GM18498 (cell line): ENCODE data around the gene GRIN2A.

Experiments
- ATAC-seq: cut with Tn5 transposase; IDR thresholded peaks from one replicate; pipeline ENCODE4 v1.9.1; 2021; ENCODE audit warnings: mild to moderate bottlenecking, moderate library complexity; ENCODE audit not compliant: unreplicated experiment

The GRIN2A gene

GRCh38 chr16:10090816-10091215 is 91.4 kb downstream of the GRIN2A start:
- ATAC-seq, result no peak

DNA sequence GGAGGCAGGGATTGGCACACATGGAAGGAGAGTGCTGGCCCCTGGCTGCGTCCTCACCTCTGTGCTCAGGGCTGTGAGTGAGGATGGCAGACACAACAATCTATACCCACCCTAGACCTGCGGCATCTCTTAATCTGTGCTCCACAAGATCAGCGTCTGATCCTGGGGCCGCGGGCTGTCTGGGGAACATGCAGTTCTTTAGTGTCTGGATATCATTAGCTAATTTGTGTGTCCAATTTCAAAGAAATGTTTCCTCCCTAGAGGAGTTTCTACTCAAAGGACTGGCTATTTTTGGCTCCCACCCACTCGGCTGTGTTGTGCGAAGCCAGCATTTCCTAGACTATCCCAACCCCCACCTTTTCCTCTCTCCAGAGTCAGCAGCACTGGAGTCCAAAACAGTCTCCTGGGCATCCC is 93.8 kb downstream of the GRIN2A start:
- no peak for ATAC-seq

- no peak for ATAC-seq
Observed at GRCh38 chr16:10087151-10087550, 95.1 kb downstream of the GRIN2A start.

- ATAC-seq, result no peak
Observed at GRCh38 chr16:10086620-10087019, 95.6 kb downstream of the GRIN2A start.

DNA sequence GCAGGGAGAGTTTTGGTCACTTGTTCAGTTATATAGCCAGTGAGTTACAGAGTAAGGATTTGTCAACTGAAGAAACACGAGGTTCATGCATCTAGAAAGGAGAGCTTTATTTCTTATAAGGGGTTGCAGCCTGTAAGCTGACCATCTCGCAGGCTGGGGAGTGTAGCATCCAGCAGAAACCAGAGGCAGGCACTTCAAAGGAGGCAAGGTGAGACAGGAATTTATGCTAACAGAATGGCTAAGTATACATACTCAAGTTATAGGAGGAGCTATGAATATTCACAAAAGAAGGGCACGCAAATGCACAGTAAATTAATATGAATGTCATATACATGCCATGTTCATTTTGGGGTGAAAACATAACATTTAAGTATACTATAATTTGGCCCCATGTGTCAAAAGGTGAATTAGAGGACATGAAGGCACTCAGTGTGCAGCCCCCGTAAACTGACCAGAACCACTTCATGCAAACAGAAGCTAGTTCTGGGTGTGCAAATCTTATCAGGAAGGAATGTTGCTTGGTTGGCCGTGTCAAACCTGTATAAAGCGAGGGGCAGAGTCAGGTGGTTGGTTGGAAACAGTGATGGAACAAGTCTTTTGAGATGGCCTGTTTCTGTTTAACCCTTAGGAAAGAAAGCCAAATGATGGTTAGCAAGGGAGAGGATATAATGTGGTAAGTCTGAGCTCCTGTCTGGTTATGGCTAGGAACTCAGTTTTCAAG is 97.0 kb downstream of the GRIN2A start:
- ATAC-seq, result no peak

DNA sequence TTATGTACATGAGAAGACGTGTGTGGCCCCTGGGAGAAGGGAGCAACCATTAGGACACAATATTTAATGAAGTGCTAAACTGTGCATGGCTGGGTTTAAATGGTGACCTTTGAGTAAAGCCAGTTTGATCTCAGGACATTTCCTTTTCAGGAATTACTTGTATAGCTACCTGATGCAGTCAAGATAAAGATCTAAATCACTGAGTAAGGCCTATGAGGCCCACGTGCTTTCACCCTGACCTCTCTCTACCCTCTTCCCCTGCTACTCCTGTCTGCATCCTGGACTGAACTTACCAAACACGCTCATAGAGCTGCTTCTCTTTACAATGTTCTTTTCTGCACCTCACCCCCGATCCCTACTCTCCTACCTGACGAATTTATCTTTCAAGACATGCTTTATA is 98.9 kb downstream of the GRIN2A start:
- no peak for ATAC-seq

DNA sequence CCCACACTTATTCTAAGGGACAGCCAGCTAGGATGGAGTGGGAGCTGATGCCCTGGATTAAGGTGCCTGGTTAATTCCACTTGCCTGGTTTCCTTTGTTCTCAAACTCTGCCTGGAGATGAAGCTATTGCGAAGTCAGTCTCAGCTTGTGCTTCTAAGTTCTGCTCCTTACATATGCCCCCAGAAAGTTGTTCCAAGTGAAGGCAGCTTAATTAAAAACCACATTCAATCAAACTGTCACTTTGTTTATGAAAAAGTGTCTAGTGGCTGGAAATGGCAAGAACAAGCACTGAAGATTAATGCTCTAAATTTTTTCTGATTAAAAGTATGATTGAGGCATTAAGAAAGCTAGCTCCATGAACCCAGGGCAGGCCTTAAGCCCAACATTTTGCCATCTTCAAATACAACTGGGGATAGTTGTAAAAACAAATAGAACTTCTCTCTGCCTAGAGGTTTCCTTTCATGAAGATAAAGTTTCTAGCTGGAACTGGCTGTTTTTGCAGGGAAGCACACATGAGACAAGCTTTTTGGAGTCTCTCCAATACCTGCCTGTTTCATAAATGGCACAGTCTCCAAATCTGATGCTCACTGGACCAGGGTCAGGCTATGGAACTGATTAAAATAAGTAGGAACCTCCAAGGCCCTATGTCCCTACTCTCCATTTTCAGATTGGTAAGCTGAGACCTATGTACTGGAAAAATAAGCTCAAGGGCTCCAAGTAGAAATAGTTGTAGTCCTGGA is 100.9 kb downstream of the GRIN2A start:
- ATAC-seq, result no peak

GRCh38 chr16:10080051-10080772 is 102.0 kb downstream of the GRIN2A start:
- no peak for ATAC-seq

DNA sequence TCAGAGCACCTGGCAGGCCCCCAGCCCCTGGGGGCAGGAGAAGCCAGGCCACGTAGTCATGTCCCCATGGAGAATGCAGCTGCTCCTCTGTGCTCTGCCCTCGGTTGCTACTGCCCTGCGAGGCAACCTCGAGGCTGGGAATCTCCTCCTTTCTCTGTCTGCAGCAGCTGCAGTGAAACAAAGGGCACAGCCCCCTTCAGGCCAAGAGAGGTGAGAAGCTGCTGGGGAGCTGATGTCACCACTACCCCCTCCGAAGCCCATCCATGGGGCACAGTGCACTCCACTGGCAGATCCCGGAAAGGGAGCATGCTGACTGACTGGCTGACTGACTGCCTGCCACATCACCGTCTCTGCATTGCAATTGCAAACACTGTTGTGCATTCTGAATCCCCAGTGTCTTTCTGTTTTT is 103.7 kb downstream of the GRIN2A start:
- ATAC-seq, result no peak

- ATAC-seq, result no peak
Observed at GRCh38 chr16:10077861-10078260, 104.4 kb downstream of the GRIN2A start.

GRCh38 chr16:10076037-10076436 is 106.2 kb downstream of the GRIN2A start:
- ATAC-seq, result no peak

DNA sequence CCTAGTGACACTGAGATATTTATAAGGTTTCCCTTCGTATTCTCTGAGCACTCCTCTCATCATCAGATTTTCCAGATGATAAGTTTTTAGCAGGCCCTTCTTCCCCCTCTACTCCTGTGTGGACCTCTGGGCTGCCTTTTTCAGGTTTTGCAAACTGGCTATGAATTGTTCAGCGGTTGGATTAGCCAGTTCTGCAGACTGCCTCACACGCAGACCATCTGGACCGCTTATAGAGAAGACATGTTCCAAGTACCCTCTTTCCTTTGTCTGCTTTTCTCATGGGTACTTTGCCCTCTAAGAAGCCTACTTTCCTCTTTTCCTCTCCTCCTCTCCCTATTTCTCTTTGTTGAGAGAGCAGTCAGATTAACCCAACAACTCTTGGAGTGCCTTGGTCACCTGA is 111.6 kb downstream of the GRIN2A start:
- ATAC-seq, result no peak

- ATAC-seq, result no peak
Observed at GRCh38 chr16:10069374-10069773, 112.9 kb downstream of the GRIN2A start.

GRCh38 chr16:10067835-10068234 is 114.4 kb downstream of the GRIN2A start:
- no peak for ATAC-seq

- no peak for ATAC-seq
Observed at GRCh38 chr16:10067406-10067805, 114.8 kb downstream of the GRIN2A start.

- ATAC-seq, result no peak
Observed at GRCh38 chr16:10065019-10065418, 117.2 kb downstream of the GRIN2A start.

- no peak for ATAC-seq
Observed at GRCh38 chr16:10048850-10049249, 133.4 kb downstream of the GRIN2A start.

DNA sequence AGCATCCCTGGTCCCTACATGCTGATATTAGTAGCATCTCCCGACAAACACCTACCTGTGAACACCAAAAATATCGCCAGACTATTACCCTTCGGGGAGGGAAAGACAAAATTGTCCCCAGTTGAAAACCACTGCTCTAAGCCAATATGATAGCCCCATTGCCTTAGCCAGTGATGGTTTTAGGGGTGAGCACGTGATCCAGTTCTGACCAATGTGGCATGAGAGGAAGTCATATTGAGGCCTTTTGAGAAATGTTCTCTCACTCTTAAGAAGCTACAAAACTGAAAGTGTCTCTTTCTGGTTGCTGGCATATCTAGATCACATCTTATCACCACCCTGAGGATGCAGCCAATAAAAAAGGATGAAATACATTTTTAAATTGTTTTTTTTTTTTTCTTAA is 136.3 kb downstream of the GRIN2A start:
- no peak for ATAC-seq

GRCh38 chr16:10045291-10045775 is 136.9 kb downstream of the GRIN2A start:
- ATAC-seq, result no peak

GRCh38 chr16:10040136-10041080 is 141.8 kb downstream of the GRIN2A start:
- ATAC-seq, result no peak
